SK-N-SH (cell line): ENCODE data around the gene NAMPT. TPM values are rescaled to one million over a fixed set of nuclear protein-coding genes. Genes with fewer than 3 reads are reported as not detected.

Source experiments
- CTCF ChIA-PET: fragments of 300-600, 350-600 bp; formaldehyde crosslinking; extraction: SDS; loops from one replicate; lab custom pipeline; 2021; lab: Yijun Ruan, JAX
- POLR2A ChIA-PET: fragments of 350-600 bp; sonication (Branson Sonifier 250); formaldehyde crosslinking; extraction: SDS; loops from one replicate; lab custom pipeline; 2020; ENCODE audit warnings: antibody characterized with exemption, inconsistent platforms; lab: Yijun Ruan, JAX
- DNase-seq: peaks from one replicate; pipeline ENCODE4 v3.0.0; 2012
- H2AFZ ChIP-seq: fragments of 200-600 bp; sonication (generic); 2 replicates; pipeline ENCODE4 v1.8.1; 2016; ENCODE audit warnings: antibody characterized with exemption, mild to moderate bottlenecking, low read depth
- H3F3A ChIP-seq: fragments of 200-600 bp; sonication (generic); replicated peaks from 2 replicates; pipeline ENCODE3; 2016; ENCODE audit warnings: antibody characterized with exemption, mild to moderate bottlenecking; ENCODE audit not compliant: insufficient read depth
- H3K27ac ChIP-seq, 2 experiments: fragments of 200-500 bp in 1 of 2; fragments of 200-600 bp in 1 of 2; sonication (Bioruptor generic) in 1 of 2; sonication (generic), shearing (Covaris generic) in 1 of 2; 2 replicates each; pipeline versions ENCODE4 v1.5.1 to v1.6.1; 2014 to 2016; ENCODE audit warnings: low read depth in 2 of 2, inconsistent platforms in 1 of 2, low read length in 1 of 2, mild to moderate bottlenecking in 1 of 2, mixed read lengths in 1 of 2
- H3K27me3 ChIP-seq: fragments of 200-600 bp; sonication (generic), shearing (Covaris generic); 2 replicates; pipeline ENCODE4 v1.6.1; 2016; ENCODE audit warnings: mixed run types; ENCODE audit not compliant: insufficient read depth
- H3K36me3 ChIP-seq, 2 experiments: fragments of 200-500 bp in 1 of 2; fragments of 200-600 bp in 1 of 2; sonication (Bioruptor generic) in 1 of 2; sonication (generic) in 1 of 2; replicated peaks in 1 of 2; 2 replicates each; pipeline versions ENCODE3 to v1.5.1; 2014 to 2016; ENCODE audit warnings: low read length in 1 of 2, mild to moderate bottlenecking in 1 of 2; ENCODE audit not compliant: insufficient read depth in 2 of 2, control insufficient read depth in 1 of 2
- H3K4me1 ChIP-seq, 2 experiments: fragments of 200-500 bp in 1 of 2; fragments of 200-600 bp in 1 of 2; sonication (Bioruptor generic) in 1 of 2; sonication (generic), shearing (Covaris generic) in 1 of 2; 2 replicates each; pipeline versions ENCODE4 v1.5.1 to v1.6.1; 2014 to 2016; ENCODE audit warnings: low read depth in 1 of 2, low read length in 1 of 2, mixed run types in 1 of 2; ENCODE audit not compliant: insufficient read depth in 2 of 2, control insufficient read depth in 1 of 2
- H3K4me2 ChIP-seq: fragments of 200-600 bp; sonication (generic), shearing (Covaris generic); 2 replicates; pipeline ENCODE4 v1.6.1; 2017; ENCODE audit warnings: mixed run types
- H3K4me3 ChIP-seq, 2 experiments: fragments of 200-500 bp in 1 of 2; fragments of 200-600 bp in 1 of 2; sonication (Bioruptor generic) in 1 of 2; sonication (generic), shearing (Covaris generic) in 1 of 2; 2 replicates each; pipeline versions ENCODE4 v1.5.1 to v1.8.1; 2014 to 2016; ENCODE audit warnings: low read depth in 2 of 2, inconsistent platforms in 1 of 2, low read length in 1 of 2, mild to moderate bottlenecking in 1 of 2, mixed read lengths in 1 of 2, moderate library complexity in 1 of 2
- H3K79me2 ChIP-seq: fragments of 200-600 bp; sonication (generic); 2 replicates; pipeline ENCODE4 v1.8.1; 2017; ENCODE audit warnings: mild to moderate bottlenecking; ENCODE audit not compliant: insufficient read depth
- H3K9ac ChIP-seq: fragments of 200-600 bp; sonication (generic); 2 replicates; pipeline ENCODE4 v1.6.1; 2017; ENCODE audit warnings: mixed run types
- H3K9me2 ChIP-seq: fragments of 200-600 bp; sonication (generic); 2 replicates; pipeline ENCODE4 v1.6.1; 2017; ENCODE audit warnings: mixed run types
- H3K9me3 ChIP-seq: fragments of 200-600 bp; sonication (generic); 2 replicates; pipeline ENCODE4 v1.6.1; 2017; ENCODE audit warnings: mixed run types, mild to moderate bottlenecking, moderate library complexity
- H4K20me1 ChIP-seq: fragments of 200-600 bp; sonication (generic); 2 replicates; pipeline ENCODE4 v1.6.1; 2017; ENCODE audit warnings: mild to moderate bottlenecking, mixed run types; ENCODE audit not compliant: insufficient read depth
- ELF1 ChIP-seq: IDR thresholded peaks from 2 replicates; pipeline ENCODE4 v1.4.0; 2012
- FOXJ3 ChIP-seq: sonication (generic); formaldehyde crosslinking; IDR thresholded peaks from 2 replicates; pipeline ENCODE4 v1.5.1; 2020; ENCODE audit warnings: mild to moderate bottlenecking, missing genetic modification reagents
- GABPA ChIP-seq: IDR thresholded peaks from 2 replicates; pipeline ENCODE4 v1.4.0; 2012; ENCODE audit warnings: low read depth, mild to moderate bottlenecking
- IRF3 ChIP-seq: fragments of 150-350 bp; IDR thresholded peaks from 2 replicates; pipeline ENCODE4 v1.6.1; 2016; ENCODE audit warnings: mild to moderate bottlenecking, low read depth, low read length
- JUND ChIP-seq: IDR thresholded peaks from 2 replicates; pipeline ENCODE4 v1.4.0; 2012
- MAX ChIP-seq: IDR thresholded peaks from 2 replicates; pipeline ENCODE4 v1.4.0; 2012; ENCODE audit warnings: low read depth
- MXI1 ChIP-seq: IDR thresholded peaks from 2 replicates; pipeline ENCODE4 v1.6.1; 2012; ENCODE audit warnings: mild to moderate bottlenecking, low read depth, low read length, improper control_type of control experiment
- NRF1 ChIP-seq: IDR thresholded peaks from 2 replicates; pipeline ENCODE4 v1.6.1; 2012; ENCODE audit warnings: low read depth, mild to moderate bottlenecking, low read length
- POLR2AphosphoS5 ChIP-seq: IDR thresholded peaks from 2 replicates; pipeline ENCODE4 v1.6.1; 2012; ENCODE audit warnings: low read depth, low read length
- REST ChIP-seq: IDR thresholded peaks from 2 replicates; pipeline ENCODE4 v1.6.1; 2012; ENCODE audit warnings: mild to moderate bottlenecking, low read depth, low read length, moderate library complexity
- RFX5 ChIP-seq: IDR thresholded peaks from 2 replicates; pipeline ENCODE4 v1.6.1; 2012; ENCODE audit warnings: mild to moderate bottlenecking, improper control_type of control experiment, low read length
- TAF1 ChIP-seq: IDR thresholded peaks from 2 replicates; pipeline ENCODE4 v1.6.1; 2012; ENCODE audit warnings: low read depth, mild to moderate bottlenecking, low read length, moderate library complexity, borderline replicate concordance
- USF2 ChIP-seq: fragments of 150-350 bp; IDR thresholded peaks from 2 replicates; pipeline ENCODE4 v1.6.1; 2017; ENCODE audit warnings: antibody characterized with exemption, low read length, low read depth, borderline replicate concordance
- WGBS: methylation state at CpG from one replicate; pipeline ENCODE4 v1.1.6; 2017; ENCODE audit warnings: low lambda C conversion rate; 5-methylcytosine and 5-hydroxymethylcytosine counted together
- polyA plus RNA-seq, 3 experiments: library from polyadenylated mRNA; depleted of rRNA; stranded (reverse); fragments of >200 nt; gene quantifications; 2 replicates each; pipeline ENCODE4 v1.2.3, GENCODE V29; 2012
- TF ChIP-seq, protein P1 (sequence below): IDR thresholded peaks from 2 replicates; pipeline ENCODE4; 2012

The NAMPT gene
- polyA plus RNA-seq, 1 of the 3 experiments (the other 2 are of a cell fraction): 20.1 TPM

- 81% methylated on average over 11 of the region's 11 CpGs for WGBS
- H3K4me1 ChIP-seq: peaks cover 4 to 14% of the 10 kb centered on the region in 2 experiments; a peak in 3 of 4 replicates
- H3K79me2 ChIP-seq: no peaks in the 10 kb centered on the region
- H3K4me3 ChIP-seq: no peak overlapping the region
- no peaks in the 10 kb centered on the region for H4K20me1 ChIP-seq
- H3K27ac ChIP-seq: no peak overlapping the region
- H2AFZ ChIP-seq: no peak overlapping the region
- no peaks in the 10 kb centered on the region for H3K9me2 ChIP-seq
- TF ChIP-seq NRF1: no peak
- no peak for TF ChIP-seq IRF3
- no peak for TF ChIP-seq JUND
- TF ChIP-seq REST: no peak
- no peak for TF ChIP-seq RFX5
- no peak for TF ChIP-seq GABPA
- TF ChIP-seq USF2: no peak
- TF ChIP-seq, protein P1, sequence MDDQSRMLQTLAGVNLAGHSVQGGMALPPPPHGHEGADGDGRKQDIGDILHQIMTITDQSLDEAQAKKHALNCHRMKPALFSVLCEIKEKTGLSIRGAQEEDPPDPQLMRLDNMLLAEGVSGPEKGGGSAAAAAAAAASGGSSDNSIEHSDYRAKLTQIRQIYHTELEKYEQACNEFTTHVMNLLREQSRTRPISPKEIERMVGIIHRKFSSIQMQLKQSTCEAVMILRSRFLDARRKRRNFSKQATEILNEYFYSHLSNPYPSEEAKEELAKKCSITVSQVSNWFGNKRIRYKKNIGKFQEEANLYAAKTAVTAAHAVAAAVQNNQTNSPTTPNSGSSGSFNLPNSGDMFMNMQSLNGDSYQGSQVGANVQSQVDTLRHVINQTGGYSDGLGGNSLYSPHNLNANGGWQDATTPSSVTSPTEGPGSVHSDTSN: no peak
- TF ChIP-seq TAF1: no peak
- TF ChIP-seq ELF1: no peak
- TF ChIP-seq POLR2AphosphoS5: no peak
- TF ChIP-seq FOXJ3 (CRISPR knock-in tag): no peak
- no peak for TF ChIP-seq MAX
- TF ChIP-seq MXI1: no peak
- TF ChIP-seq, all 33 proteins: peak for 0
- no peak overlapping the region for H3K9ac ChIP-seq
- H3K9me3 ChIP-seq: no peaks in the 10 kb centered on the region
- H3K4me2 ChIP-seq: no peak overlapping the region
- no peaks in the 10 kb centered on the region for H3K36me3 ChIP-seq
- DNase-seq: no peak
- H3F3A ChIP-seq: peaks cover 8% of the 10 kb centered on the region
- no peaks in the 10 kb centered on the region for H3K27me3 ChIP-seq
- ChIA-PET CTCF (no interaction called here), POLR2A (no interaction called here)
Measured at GRCh38 chr7:106327538-106328481, 43.0 kb upstream of the NAMPT start.
